ENCODE results near the gene FGGY.

DNA sequence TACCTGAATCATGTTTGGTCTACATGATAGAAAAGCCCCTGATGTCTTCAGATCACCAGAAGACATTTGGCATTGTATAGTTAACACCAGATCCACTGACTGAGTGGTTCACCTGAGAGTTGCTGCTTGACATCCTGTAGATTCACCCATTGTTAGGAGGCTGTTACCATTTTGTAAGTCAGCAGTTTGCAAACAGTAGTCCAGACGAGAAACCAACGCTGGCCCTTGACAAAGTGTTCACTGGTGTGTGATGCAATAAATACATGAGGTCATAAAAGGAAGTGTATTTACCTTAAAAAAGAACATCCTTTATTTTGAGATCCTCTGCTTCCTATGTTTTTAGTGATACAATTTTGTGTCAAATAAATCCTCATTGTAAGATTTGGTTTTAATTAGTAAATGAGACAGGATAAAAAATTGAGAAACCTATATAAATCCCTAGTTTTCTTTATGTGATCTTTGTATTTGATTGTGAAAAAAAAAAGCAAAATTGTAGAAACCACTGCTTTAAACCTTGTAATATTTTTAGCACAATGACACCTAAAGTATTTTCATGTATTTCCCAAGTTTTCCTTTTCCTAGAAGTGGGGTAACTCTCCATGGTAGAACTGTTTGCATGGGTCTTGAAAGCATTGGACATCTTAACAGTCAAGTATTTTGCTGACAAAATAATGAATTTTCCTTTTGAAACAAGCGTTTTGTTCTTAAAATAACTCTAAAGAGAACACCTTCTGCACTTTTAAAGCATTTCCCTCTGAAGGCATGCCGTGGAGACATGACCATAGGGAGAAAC lies 204.3 kb downstream of the FGGY start:
- TF ChIP-seq ZNF274 (IDR thresholded peaks at IDR 0.05; ENCODE audit: low read depth, low read length) (no peak), YY1 (IDR thresholded peaks at IDR 0.05; ENCODE audit: insufficient read depth, insufficient read length) (no peak), SUZ12 (IDR thresholded peaks at IDR 0.05; ENCODE audit: extremely low read depth, insufficient read depth, insufficient read length) (no peak)

Data from NT2/D1 (cell line).